Measurements from ENCODE around the gene NPHP4.

The NPHP4 gene

GRCh38 chr1:5834477-5835178 lies 157.6 kb downstream of the NPHP4 start:
- no peak for DNase-seq (ENCODE audit: low spot score)
- FAIRE-seq = no peak

GRCh38 chr1:5833911-5834310 lies 158.3 kb downstream of the NPHP4 start:
- DNase-seq (ENCODE audit: low spot score) (no peak), FAIRE-seq (no peak)

GRCh38 chr1:5832916-5833895 lies 159.0 kb downstream of the NPHP4 start:
- FAIRE-seq (no peak), DNase-seq (ENCODE audit: low spot score) (no peak)

GRCh38 chr1:5831600-5832335 lies 160.5 kb downstream of the NPHP4 start:
- FAIRE-seq (no peak), DNase-seq (ENCODE audit: low spot score) (no peak)

GRCh38 chr1:5830771-5831599 lies 161.2 kb downstream of the NPHP4 start:
- DNase-seq (ENCODE audit: low spot score) = peak; percentile 18

GRCh38 chr1:5829414-5829813 lies 162.8 kb downstream of the NPHP4 start:
- FAIRE-seq (no peak), DNase-seq (ENCODE audit: low spot score) (no peak)

More at GRCh38 chr1:5830771-5831599, 161.2 kb downstream of the NPHP4 start:
- no peak for FAIRE-seq

- no peak for DNase-seq (ENCODE audit: low spot score)
- no peak for FAIRE-seq
Measured at GRCh38 chr1:5828308-5828935, 163.8 kb downstream of the NPHP4 start.

- DNase-seq (ENCODE audit: low spot score) (no peak), FAIRE-seq (no peak)
Measured at GRCh38 chr1:5827516-5827915, 164.7 kb downstream of the NPHP4 start.

GRCh38 chr1:5826601-5827000 lies 165.6 kb downstream of the NPHP4 start:
- no peak for FAIRE-seq
- DNase-seq (ENCODE audit: low spot score) = no peak

- FAIRE-seq (no peak), DNase-seq (ENCODE audit: low spot score) (no peak)
Measured at GRCh38 chr1:5822726-5823125, 169.5 kb downstream of the NPHP4 start.

- no peak for FAIRE-seq
- DNase-seq (ENCODE audit: low spot score) = no peak
Measured at GRCh38 chr1:5822266-5822665, 170.0 kb downstream of the NPHP4 start.

- DNase-seq (ENCODE audit: low spot score) (no peak), FAIRE-seq (no peak)
Measured at GRCh38 chr1:5821540-5822176, 170.6 kb downstream of the NPHP4 start.

- DNase-seq (ENCODE audit: low spot score) = no peak
- no peak for FAIRE-seq
Measured at GRCh38 chr1:5820026-5820421, 172.2 kb downstream of the NPHP4 start.

- DNase-seq (ENCODE audit: low spot score) (no peak), FAIRE-seq (no peak)
Measured at GRCh38 chr1:5819391-5820025, 172.7 kb downstream of the NPHP4 start.

- FAIRE-seq = no peak
- no peak for DNase-seq (ENCODE audit: low spot score)
Measured at GRCh38 chr1:5818755-5819154, 173.5 kb downstream of the NPHP4 start.

GRCh38 chr1:5815716-5816115 lies 176.5 kb downstream of the NPHP4 start:
- DNase-seq (ENCODE audit: low spot score) = no peak
- no peak for FAIRE-seq

- no peak for FAIRE-seq
- DNase-seq (ENCODE audit: low spot score) = no peak
Measured at GRCh38 chr1:5815211-5815610, 177.0 kb downstream of the NPHP4 start.

GRCh38 chr1:5814046-5814619 lies 178.1 kb downstream of the NPHP4 start:
- FAIRE-seq (no peak), DNase-seq (ENCODE audit: low spot score) (no peak)

- FAIRE-seq = no peak
- no peak for DNase-seq (ENCODE audit: low spot score)
Measured at GRCh38 chr1:5813480-5813879, 178.7 kb downstream of the NPHP4 start.

Data from urothelium cell line (cell line).